ENCODE data around the gene SYVN1.
"Not testable (repeated sequence)": the region's sequence is repeated elsewhere in the genome, so short reads cannot be mapped to it uniquely, and the experiment has no call there.

The SYVN1 gene

GRCh38 chr11:65134240-65134951 lies at the start of gene SYVN1:
SYVN1 (minus strand) TSS chr11:65134519; CDS start chr11:65133601, 918 bp downstream.
- peak; percentile 77 to 92 for DNase-seq

GRCh38 chr11:65183201-65183891 lies 49.0 kb upstream of the SYVN1 start:
- no peak for DNase-seq

- DNase-seq: no peak
Observed at GRCh38 chr11:65182258-65183170, 48.2 kb upstream of the SYVN1 start.

- peak in 1 of 2 experiments; percentile 43 for DNase-seq
Observed at GRCh38 chr11:65181569-65182257, 47.4 kb upstream of the SYVN1 start, which contains the start of gene CAPN1. CAPN1 (plus strand) TSS chr11:65181928; CDS start chr11:65182702, 774 bp downstream.

- peak; percentile 28 to 50 for DNase-seq
Observed at GRCh38 chr11:65180877-65181568, 46.7 kb upstream of the SYVN1 start.

GRCh38 chr11:65174571-65175010 lies 40.3 kb upstream of the SYVN1 start:
- DNase-seq: not testable (repeated sequence)

- DNase-seq: no peak
Observed at GRCh38 chr11:65172600-65172999, 38.3 kb upstream of the SYVN1 start.

- DNase-seq: no peak
Observed at GRCh38 chr11:65170058-65170534, 35.8 kb upstream of the SYVN1 start, which contains the start of gene SPDYC. SPDYC (plus strand) TSS chr11:65170233; CDS start chr11:65171358, 1,125 bp downstream.

GRCh38 chr11:65169164-65169641 lies 34.9 kb upstream of the SYVN1 start:
- no peak for DNase-seq

- no peak for DNase-seq
Observed at GRCh38 chr11:65167656-65168055, 33.3 kb upstream of the SYVN1 start.

GRCh38 chr11:65166893-65167292 lies 32.6 kb upstream of the SYVN1 start:
- DNase-seq: no peak

GRCh38 chr11:65165410-65166317 lies 31.3 kb upstream of the SYVN1 start:
- no peak for DNase-seq

- DNase-seq: no peak
Observed at GRCh38 chr11:65163684-65164083, 29.4 kb upstream of the SYVN1 start.

GRCh38 chr11:65160643-65161042 lies 26.3 kb upstream of the SYVN1 start:
- no peak for DNase-seq

- DNase-seq: no peak
Observed at GRCh38 chr11:65159012-65159411, 24.7 kb upstream of the SYVN1 start.

- no peak for DNase-seq
Observed at GRCh38 chr11:65157336-65157735, 23.0 kb upstream of the SYVN1 start.

- no peak for DNase-seq
Observed at GRCh38 chr11:65156926-65157325, 22.6 kb upstream of the SYVN1 start.

- DNase-seq: no peak
Observed at GRCh38 chr11:65156256-65156655, 21.9 kb upstream of the SYVN1 start.

GRCh38 chr11:65152122-65152521 lies 17.8 kb upstream of the SYVN1 start:
- DNase-seq: no peak

- no peak for DNase-seq
Observed at GRCh38 chr11:65151331-65151899, 17.1 kb upstream of the SYVN1 start.

Measured in NCI-H446 (cell line).